ENCODE results near the gene PALLD. TPM values are rescaled to one million over a fixed set of nuclear protein-coding genes. Genes with fewer than 3 reads are reported as not detected.
"Not testable (repeated sequence)": the region's sequence is repeated elsewhere in the genome, so short reads cannot be mapped to it uniquely, and the experiment has no call there.

PALLD gene
- total RNA-seq, 4 donors from 2014 or later, result 58.5 to 164 (median 84.2) TPM

GRCh38 chr4:168694667-168695066 lies 197.8 kb downstream of the PALLD start:
- ATAC-seq (ENCODE audit: low FRiP score) (no peak), DNase-seq (ENCODE audit: low spot score) (no peak)
- TF ChIP-seq, protein P1, sequence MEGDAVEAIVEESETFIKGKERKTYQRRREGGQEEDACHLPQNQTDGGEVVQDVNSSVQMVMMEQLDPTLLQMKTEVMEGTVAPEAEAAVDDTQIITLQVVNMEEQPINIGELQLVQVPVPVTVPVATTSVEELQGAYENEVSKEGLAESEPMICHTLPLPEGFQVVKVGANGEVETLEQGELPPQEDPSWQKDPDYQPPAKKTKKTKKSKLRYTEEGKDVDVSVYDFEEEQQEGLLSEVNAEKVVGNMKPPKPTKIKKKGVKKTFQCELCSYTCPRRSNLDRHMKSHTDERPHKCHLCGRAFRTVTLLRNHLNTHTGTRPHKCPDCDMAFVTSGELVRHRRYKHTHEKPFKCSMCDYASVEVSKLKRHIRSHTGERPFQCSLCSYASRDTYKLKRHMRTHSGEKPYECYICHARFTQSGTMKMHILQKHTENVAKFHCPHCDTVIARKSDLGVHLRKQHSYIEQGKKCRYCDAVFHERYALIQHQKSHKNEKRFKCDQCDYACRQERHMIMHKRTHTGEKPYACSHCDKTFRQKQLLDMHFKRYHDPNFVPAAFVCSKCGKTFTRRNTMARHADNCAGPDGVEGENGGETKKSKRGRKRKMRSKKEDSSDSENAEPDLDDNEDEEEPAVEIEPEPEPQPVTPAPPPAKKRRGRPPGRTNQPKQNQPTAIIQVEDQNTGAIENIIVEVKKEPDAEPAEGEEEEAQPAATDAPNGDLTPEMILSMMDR (IDR thresholded peaks at IDR 0.05), result no peak

- TF ChIP-seq, protein P1 (IDR thresholded peaks at IDR 0.05), result no peak
- DNase-seq (ENCODE audit: low spot score) (no peak), ATAC-seq (ENCODE audit: low FRiP score) (no peak)
These were observed 198.4 kb downstream of the PALLD start for GRCh38 chr4:168695288-168695687.

DNA sequence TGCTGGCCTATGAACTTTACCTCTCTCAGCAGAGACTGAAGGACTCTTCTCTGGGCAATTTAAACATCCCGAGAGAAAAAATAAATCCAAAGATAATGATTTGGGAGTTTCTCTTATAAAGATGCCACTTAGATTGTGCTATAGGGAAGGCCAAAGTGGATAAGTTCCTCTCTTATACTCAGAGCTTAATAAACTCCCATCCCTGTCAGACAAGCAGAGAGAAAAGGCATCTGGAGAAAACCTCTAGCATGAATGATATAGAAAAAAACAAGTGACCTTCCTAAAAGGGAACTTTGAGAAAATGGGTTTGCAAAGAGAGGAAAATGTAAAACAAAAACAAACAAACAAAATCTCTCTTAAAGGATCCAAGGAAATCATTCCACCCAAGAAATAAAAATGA lies 199.4 kb downstream of the PALLD start:
- no peak for ATAC-seq (ENCODE audit: low FRiP score)
- TF ChIP-seq, protein P1 (IDR thresholded peaks at IDR 0.05), result no peak
- no peak for DNase-seq (ENCODE audit: low spot score)

DNA sequence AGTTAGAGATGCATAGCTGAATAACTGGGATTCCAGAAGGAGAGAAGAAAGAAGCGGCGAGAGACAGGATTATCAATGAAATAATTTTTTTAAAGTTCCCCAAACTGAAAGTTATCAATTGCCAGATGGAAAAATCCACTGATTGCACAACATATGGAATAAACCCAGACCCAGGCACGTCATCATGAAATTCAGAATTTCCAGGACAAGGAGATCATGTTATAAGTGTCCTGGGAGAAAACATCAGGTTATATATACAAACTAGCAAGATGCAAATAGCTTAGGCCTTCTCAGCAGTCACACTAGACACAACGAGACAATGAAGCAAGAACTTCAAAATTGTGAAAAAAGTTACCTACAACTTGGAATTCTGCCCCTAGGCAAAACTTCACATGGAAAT lies 200.0 kb downstream of the PALLD start:
- no peak for DNase-seq (ENCODE audit: low spot score)
- TF ChIP-seq, protein P1 (IDR thresholded peaks at IDR 0.05), result no peak
- no peak for ATAC-seq (ENCODE audit: low FRiP score)

GRCh38 chr4:168699224-168699878 lies 202.5 kb downstream of the PALLD start:
- TF ChIP-seq, protein P1 (IDR thresholded peaks at IDR 0.05), result no peak
- ATAC-seq (ENCODE audit: low FRiP score), result no peak
- DNase-seq (ENCODE audit: low spot score), result no peak

GRCh38 chr4:168701061-168701460 lies 204.2 kb downstream of the PALLD start:
- no peak for ATAC-seq (ENCODE audit: low FRiP score)
- TF ChIP-seq, protein P1 (IDR thresholded peaks at IDR 0.05), result no peak
- no peak for DNase-seq (ENCODE audit: low spot score)

GRCh38 chr4:168702581-168703087 lies 205.8 kb downstream of the PALLD start:
- not testable (repeated sequence) for ATAC-seq (ENCODE audit: low FRiP score); DNase-seq (ENCODE audit: low spot score)
